Measurements from ENCODE around the gene KIAA1217. TPM values are rescaled to one million over a fixed set of nuclear protein-coding genes. Genes with fewer than 3 reads are reported as not detected.

KIAA1217 gene
- total RNA-seq, 1 donor from 2014 or later: 9.1 TPM

- peak; percentile 63 to 64 for DNase-seq (ENCODE audit: low read depth in 2 of 2)
These were observed 151.6 kb downstream of the KIAA1217 start for GRCh38 chr10:24360282-24361127.

- no peak for DNase-seq (ENCODE audit: low read depth in 2 of 2)
These were observed 154.1 kb downstream of the KIAA1217 start for GRCh38 chr10:24363070-24363469.

DNA sequence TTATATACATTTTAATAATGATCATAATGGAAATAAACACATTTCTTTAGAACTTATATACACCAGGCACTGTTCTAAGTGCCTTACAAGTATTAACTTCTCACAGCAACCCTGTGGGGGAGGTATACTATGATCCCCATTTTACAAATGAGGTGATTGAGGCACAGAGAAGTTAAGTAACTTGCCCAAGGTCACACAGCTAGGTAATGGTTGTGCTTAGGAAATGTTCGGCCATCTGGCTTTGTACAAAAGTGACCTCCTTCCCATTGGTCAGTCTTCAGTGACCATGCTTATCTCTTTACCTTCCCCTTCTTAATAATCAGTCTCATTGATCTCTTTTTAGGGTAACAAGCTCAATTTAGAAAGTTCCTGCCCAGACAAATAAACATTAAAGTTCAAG is 158.8 kb downstream of the KIAA1217 start:
- DNase-seq (ENCODE audit: low read depth in 2 of 2): no peak

DNA sequence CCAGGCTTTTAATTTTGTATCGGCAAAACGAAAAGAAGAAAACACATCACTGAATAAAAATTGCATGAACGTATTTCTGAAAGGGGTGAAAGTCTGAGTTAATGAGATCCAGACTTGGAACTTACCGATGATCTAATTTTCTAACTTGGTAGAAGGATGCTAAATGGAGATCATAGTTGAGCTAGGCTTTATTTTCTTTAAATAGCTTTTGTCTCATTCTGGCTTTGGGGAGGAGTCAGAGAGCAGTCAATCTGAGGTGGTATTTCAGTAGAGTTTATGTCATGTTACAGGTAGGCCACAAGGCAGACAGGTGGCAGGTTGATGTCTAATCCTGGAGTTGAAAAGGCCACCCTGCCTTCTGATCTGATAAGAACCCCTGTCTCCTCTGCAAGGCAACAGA is 161.9 kb downstream of the KIAA1217 start:
- DNase-seq (ENCODE audit: low read depth in 2 of 2): no peak

- no peak for DNase-seq (ENCODE audit: low read depth in 2 of 2)
These were observed 162.5 kb downstream of the KIAA1217 start for GRCh38 chr10:24371396-24371795.

GRCh38 chr10:24374134-24374915 is 165.4 kb downstream of the KIAA1217 start:
- peak in 1 of 2 donors; percentile 8 for DNase-seq (ENCODE audit: low read depth in 2 of 2)

GRCh38 chr10:24375510-24375909 is 166.6 kb downstream of the KIAA1217 start:
- DNase-seq (ENCODE audit: low read depth in 2 of 2): no peak

DNA sequence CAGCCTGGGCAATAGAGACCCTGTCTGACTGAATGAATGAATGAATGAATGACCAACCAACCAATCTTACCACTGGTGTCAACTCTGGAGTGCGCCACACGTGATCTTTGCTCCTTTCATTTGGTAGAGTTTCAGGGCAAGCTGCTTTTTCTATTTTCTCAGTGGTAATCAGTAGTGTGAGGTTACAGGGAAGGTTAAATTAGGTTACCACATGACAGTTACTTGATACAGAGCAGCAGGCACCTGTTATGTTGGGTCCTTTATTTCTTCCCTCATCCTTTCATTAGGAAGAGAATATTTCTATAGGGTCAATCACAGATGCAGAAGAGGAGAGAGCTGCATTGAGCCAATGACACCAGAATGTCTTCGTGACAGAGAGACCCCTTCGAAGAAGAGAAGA is 167.8 kb downstream of the KIAA1217 start:
- no peak for DNase-seq (ENCODE audit: low read depth in 2 of 2)

- DNase-seq (ENCODE audit: low read depth in 2 of 2): no peak
These were observed 169.4 kb downstream of the KIAA1217 start for GRCh38 chr10:24378126-24378920.

DNA sequence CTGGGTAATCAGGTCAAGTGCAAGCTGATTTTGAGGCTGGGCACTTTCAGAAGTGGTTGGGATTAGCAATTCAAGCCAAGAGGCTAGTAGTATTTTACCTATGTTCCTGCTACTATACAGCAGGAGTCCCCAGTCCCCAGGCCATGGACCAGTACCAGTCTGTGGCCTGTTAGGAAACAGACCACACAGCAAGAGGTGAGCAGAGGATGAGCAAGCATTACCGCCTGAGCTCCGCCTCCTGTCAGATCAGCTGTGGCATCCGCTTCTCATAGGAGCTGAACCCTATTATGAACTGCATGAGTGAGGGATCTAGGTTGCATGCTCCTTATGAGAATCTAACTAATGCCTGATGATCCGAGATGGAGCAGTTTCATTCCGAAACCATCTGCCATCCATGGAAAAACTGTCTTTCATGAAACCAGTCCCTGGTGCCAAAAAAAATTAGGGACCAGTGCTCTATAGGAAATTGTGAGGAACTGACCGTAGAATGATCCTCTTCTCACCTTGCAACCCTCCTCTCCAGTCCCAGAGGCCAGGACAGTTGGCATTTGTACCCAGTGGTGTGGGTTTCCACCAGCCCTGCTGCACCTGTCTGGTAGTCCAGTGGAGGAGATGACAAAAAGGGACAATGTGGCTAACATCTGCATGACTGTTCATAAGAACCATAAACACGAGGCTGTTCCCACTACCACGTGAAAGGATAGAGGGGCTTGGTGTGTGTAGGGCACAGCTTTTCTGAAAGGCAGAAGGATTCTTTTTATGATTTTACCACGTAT is 172.5 kb downstream of the KIAA1217 start:
- no peak for DNase-seq (ENCODE audit: low read depth in 2 of 2)

GRCh38 chr10:24382045-24382444 is 173.1 kb downstream of the KIAA1217 start:
- no peak for DNase-seq (ENCODE audit: low read depth in 2 of 2)

DNA sequence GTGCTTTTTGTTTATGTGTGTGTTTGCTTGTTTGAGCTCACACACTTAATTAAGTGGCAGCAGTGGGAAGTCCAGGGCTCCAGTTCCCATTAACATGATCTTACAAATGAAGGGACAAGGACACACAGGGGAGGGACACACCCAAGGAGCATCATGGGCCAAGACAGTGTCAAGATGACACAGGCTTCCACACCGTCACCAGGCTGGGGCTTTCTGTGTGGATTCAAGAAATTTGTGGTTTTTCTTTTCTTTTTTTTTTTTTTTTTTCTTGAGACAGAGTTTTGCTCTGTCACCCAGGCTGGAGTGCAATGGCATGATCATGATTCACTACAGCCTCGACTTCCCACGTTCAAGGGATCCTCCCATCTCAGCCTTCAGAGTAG is 173.6 kb downstream of the KIAA1217 start:
- no peak for DNase-seq (ENCODE audit: low read depth in 2 of 2)

DNA sequence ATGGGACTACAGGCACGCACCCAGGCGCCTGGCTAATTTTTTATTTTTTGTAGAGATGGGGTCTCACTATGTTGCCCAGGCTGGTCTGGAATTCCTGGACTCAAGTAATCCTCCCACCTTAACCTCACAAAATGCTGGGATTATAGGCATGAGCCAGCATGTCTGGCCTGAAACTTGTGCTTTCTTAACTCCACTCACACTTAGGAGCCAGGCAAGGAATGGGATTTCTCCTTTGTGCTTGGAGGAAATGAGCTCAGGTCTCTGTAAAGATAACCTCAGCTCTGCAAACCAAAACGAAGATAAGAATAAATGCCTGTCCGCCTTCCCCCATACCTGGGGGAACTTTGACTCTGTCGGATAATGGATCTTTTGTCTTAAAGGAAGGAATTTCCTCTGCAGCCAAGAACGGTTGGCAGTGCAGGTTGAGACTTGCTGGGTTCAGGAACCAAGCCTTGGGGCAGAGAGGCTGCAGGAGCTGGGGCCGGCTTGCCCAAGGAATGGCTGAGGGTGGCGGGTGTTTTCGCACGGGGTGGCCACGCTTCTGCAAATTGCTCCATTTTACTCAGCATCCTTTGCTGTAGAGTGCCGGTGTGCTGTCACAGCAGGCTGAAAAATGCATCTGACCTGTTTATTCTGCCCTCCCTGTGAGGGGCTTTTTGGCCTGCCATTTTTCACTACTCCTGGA is 174.2 kb downstream of the KIAA1217 start:
- DNase-seq (ENCODE audit: low read depth in 2 of 2): peak in 1 of 2 donors; percentile 10

- DNase-seq (ENCODE audit: low read depth in 2 of 2): peak; percentile 95 to 98
These were observed 174.8 kb downstream of the KIAA1217 start for GRCh38 chr10:24383681-24384106.

DNA sequence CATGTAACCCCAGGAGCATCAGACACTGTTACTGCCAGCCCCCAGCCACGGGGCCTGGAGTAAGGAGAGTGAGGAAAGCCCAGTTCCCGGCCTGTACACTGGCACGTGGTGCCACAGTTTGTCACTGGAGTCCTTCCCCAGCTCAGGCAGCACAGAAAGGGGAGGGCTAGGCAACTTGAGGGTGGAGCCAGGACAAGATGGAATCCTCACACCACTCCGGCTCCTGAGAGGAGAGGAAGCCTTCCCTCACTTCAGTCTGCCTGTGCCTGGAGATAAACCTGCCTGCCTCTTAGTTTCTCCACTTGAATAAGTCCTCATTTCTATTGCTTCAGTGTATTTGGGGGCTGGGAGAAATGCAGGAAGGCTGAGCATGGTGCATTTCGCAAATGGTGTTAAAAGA is 176.0 kb downstream of the KIAA1217 start:
- no peak for DNase-seq (ENCODE audit: low read depth in 2 of 2)

- no peak for DNase-seq (ENCODE audit: low read depth in 2 of 2)
These were observed 176.8 kb downstream of the KIAA1217 start for GRCh38 chr10:24385776-24386175.

DNA sequence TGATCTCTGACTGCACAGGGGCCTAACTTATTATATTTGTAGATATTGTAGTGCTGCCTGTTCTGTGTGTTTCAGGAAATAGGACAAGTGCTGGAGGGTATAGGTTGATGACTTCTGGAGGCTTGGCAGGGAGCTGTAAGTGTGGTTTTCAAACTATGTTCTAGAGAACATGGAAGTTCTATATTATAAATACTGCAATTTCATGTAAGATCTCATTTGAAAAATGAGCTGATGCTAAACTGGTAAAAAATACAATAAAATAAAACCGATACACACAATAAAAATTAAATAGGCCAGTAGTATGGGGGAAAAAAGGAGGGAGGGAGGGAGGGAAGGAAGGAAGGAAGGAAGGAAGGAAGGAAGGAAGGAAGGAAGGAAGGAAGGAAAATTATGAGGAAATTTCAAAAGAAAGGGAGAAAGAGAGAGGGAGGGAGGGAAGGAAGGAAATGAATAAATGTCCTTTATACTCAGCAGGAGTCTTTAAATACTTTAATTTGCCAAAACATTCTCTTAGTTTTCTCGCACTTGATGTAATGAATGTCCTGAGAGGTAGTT is 181.3 kb downstream of the KIAA1217 start:
- no peak for DNase-seq (ENCODE audit: low read depth in 2 of 2)

DNA sequence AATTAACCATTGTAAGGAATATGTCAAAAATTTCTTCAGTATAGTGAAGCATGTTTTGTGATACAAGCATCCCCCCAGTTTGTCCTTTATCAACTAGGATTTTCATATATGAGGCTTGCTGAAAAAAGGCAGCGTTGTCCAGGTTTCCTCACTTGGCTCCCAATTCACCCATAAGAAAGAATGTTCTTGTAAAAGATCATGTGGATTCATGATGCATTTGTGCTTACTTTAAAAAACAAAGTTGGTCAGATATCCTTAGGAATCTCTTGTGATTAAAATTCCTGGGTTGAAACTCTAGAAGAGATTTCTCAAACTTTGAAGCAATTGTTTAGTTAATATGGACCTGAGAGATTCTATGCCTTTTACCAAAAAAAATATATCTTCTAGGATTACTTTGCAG is 181.8 kb downstream of the KIAA1217 start:
- no peak for DNase-seq (ENCODE audit: low read depth in 2 of 2)

GRCh38 chr10:24393201-24393600 is 184.3 kb downstream of the KIAA1217 start:
- DNase-seq (ENCODE audit: low read depth in 2 of 2): no peak

Data from dermis microvascular lymphatic vessel endothelial cell (primary cell).